ENCODE results near the gene FAM168A. TPM values are rescaled to one million over a fixed set of nuclear protein-coding genes. Genes with fewer than 3 reads are reported as not detected.

The FAM168A gene
- total RNA-seq, 1 donor from 2014 or later, result 14.2 TPM

DNA sequence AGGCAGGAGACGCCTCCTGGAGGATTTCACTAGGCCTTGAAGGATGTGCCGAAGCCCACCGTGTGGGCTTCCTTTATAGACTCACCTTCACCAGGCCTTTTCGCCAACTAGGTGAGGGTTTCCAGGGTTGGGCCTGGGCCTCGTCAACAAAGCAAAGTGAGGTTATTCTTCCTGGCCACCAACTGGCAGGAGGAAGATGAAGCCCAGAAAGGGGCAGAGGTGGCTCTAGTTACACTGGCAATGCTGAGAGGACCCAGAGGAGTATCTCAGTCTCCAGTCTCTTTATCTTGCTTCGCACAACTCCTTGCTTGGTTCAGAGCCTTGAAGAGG, 222.1 kb downstream of the FAM168A start:
- TF ChIP-seq, protein P1, sequence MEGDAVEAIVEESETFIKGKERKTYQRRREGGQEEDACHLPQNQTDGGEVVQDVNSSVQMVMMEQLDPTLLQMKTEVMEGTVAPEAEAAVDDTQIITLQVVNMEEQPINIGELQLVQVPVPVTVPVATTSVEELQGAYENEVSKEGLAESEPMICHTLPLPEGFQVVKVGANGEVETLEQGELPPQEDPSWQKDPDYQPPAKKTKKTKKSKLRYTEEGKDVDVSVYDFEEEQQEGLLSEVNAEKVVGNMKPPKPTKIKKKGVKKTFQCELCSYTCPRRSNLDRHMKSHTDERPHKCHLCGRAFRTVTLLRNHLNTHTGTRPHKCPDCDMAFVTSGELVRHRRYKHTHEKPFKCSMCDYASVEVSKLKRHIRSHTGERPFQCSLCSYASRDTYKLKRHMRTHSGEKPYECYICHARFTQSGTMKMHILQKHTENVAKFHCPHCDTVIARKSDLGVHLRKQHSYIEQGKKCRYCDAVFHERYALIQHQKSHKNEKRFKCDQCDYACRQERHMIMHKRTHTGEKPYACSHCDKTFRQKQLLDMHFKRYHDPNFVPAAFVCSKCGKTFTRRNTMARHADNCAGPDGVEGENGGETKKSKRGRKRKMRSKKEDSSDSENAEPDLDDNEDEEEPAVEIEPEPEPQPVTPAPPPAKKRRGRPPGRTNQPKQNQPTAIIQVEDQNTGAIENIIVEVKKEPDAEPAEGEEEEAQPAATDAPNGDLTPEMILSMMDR (IDR thresholded peaks at IDR 0.05; ENCODE audit: insufficient read depth, low read length, poor library complexity, severe bottlenecking), result no peak
- no peaks in the 10 kb centered on the region for H3K27me3 ChIP-seq (ENCODE audit: control insufficient read depth, insufficient read depth, low read length)
- no peaks in the 10 kb centered on the region for H3K36me3 ChIP-seq (ENCODE audit: control insufficient read depth, insufficient read depth, low read length)
- DNase-seq (ENCODE audit: low read depth), result no peak
- no peak overlapping the region for H3K4me3 ChIP-seq (ENCODE audit: low read depth, low read length)

DNA sequence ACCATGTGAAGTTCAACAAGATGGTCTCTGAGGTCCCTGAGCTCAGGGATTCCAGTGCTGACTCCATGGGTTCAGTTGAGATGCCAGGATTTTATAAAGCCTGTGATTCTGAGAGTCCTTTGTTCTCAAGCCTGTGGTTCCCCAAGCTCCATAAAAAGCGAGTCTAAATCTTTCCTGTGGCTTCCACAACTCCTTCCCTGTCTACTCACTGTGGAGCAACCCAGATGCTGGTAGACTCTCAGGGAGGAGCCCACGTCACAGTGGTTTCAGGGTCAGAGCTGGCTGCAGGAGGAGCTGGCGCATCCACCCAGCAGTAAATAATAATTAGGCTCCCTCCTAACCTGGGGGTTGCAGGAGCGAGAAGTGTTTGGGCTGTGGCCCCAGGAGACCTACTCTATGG, 223.8 kb downstream of the FAM168A start:
- TF ChIP-seq, protein P1 (IDR thresholded peaks at IDR 0.05; ENCODE audit: insufficient read depth, low read length, poor library complexity, severe bottlenecking), result no peak
- Histone ChIP-seq H3K4me3 (ENCODE audit: low read depth, low read length) (no peak overlapping the region), H3K36me3 (ENCODE audit: control insufficient read depth, insufficient read depth, low read length) (no peaks in the 10 kb centered on the region), H3K27me3 (ENCODE audit: control insufficient read depth, insufficient read depth, low read length) (no peaks in the 10 kb centered on the region)
- no peak for DNase-seq (ENCODE audit: low read depth)

DNA sequence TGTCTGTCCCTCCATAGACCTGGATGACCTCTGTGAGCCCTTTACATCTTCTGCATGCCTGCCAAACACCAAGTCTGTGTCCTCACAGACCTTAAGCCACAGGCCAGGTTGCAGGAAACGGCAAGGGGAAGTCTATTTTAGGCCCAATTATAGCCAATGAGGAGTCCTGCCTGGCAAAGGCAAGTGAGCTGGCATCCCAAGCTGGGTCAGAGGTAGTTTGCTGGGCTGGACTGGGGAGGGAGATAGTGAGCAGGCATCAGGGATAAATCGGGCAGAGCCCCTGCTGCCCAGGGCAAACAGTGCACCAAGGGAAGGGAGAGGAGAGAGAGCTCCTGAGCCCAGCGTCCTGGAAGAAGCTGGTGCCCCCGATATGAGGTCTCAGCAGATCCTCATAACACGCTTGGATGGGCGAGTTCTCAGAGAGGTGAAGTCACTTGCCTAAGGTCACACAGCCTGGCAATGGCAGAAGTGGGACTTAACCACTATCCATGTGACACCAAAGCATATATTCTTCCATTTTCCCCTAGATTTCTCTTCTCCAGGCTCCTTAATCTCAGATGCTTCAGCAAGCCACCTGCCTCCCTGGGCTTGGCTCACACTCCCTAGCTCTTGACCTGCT, 225.4 kb downstream of the FAM168A start:
- H3K4me3 ChIP-seq (ENCODE audit: low read depth, low read length), result no peak overlapping the region
- TF ChIP-seq, protein P1 (IDR thresholded peaks at IDR 0.05; ENCODE audit: insufficient read depth, low read length, poor library complexity, severe bottlenecking), result peak; percentile 48
- DNase-seq (ENCODE audit: low read depth), result no peak
- H3K36me3 ChIP-seq (ENCODE audit: control insufficient read depth, insufficient read depth, low read length), result peaks cover 1% of the 10 kb centered on the region
- H3K27me3 ChIP-seq (ENCODE audit: control insufficient read depth, insufficient read depth, low read length), result no peaks in the 10 kb centered on the region

DNA sequence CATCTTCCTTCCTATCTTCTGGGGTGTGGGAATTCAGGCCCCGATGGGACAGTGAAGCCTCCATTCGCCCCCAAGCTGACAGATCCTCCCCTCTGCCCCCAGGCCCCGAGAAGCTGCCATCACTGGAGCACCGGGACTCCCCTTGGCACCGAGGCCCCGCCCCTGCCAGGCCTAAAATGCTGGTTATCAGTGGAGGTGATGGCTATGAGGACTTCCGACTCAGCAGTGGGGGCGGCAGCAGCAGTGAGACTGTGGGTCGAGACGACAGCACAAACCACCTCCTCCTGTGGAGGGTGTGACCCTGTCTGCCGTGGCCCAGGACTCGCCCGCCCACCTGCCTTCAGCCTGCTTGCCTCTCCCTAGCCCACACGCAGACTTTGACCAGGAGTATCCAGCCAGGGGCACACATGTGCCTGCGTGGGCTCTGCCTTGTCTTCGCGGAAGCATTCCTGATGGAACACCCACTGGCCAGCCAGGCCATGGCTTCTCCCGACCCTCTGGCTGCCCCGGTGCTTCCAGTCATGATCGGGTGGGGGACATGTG, 230.4 kb downstream of the FAM168A start:
- H3K4me3 ChIP-seq (ENCODE audit: low read depth, low read length), result no peak overlapping the region
- TF ChIP-seq, protein P1 (IDR thresholded peaks at IDR 0.05; ENCODE audit: insufficient read depth, low read length, poor library complexity, severe bottlenecking), result no peak
- DNase-seq (ENCODE audit: low read depth), result no peak
- peaks cover 8% of the 10 kb centered on the region for H3K36me3 ChIP-seq (ENCODE audit: control insufficient read depth, insufficient read depth, low read length)
- no peaks in the 10 kb centered on the region for H3K27me3 ChIP-seq (ENCODE audit: control insufficient read depth, insufficient read depth, low read length)

DNA sequence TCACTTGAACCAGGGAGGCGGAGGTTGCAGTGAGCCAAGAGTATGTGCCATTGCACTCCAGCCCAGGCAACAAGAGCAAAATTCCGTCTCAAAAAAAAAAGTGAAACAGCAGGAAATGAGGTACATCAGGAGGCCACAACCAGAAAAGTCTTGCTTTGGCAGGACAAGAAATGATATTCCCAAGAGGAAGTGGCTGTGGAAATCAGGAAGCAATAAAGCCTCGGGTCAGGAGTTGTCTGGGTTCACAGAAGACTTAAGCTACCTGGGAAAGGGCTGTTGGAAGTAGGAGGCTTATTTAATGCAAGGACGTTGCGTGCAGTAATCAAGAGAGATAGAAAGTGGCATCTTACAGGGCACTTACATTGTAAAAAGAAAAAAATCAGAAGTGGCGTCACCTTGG, 231.0 kb downstream of the FAM168A start:
- no peak for DNase-seq (ENCODE audit: low read depth)
- Histone ChIP-seq H3K36me3 (ENCODE audit: control insufficient read depth, insufficient read depth, low read length) (peaks cover 8% of the 10 kb centered on the region), H3K4me3 (ENCODE audit: low read depth, low read length) (no peak overlapping the region), H3K27me3 (ENCODE audit: control insufficient read depth, insufficient read depth, low read length) (no peaks in the 10 kb centered on the region)
- TF ChIP-seq, protein P1 (IDR thresholded peaks at IDR 0.05; ENCODE audit: insufficient read depth, low read length, poor library complexity, severe bottlenecking), result no peak

DNA sequence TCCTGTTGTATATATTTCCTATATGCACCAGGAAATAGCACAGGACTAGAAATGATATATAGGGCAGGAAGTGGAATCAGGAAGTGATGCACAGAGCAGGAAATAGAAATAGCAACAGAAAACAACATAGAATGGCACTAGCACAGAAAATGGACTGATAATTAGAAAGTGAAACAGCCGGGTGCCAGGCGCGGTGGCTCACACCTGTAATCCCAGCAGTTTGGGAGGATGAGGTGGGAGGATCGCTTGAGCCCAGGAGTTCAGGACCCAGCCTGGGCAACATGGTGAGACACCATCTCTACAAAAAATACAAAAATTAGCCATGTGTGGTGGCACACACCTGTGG, 231.7 kb downstream of the FAM168A start:
- peaks cover 8% of the 10 kb centered on the region for H3K36me3 ChIP-seq (ENCODE audit: control insufficient read depth, insufficient read depth, low read length)
- TF ChIP-seq, protein P1 (IDR thresholded peaks at IDR 0.05; ENCODE audit: insufficient read depth, low read length, poor library complexity, severe bottlenecking), result no peak

More for the DNA sequence above, 231.7 kb downstream of the FAM168A start:
- no peaks in the 10 kb centered on the region for H3K27me3 ChIP-seq (ENCODE audit: control insufficient read depth, insufficient read depth, low read length)
- no peak overlapping the region for H3K4me3 ChIP-seq (ENCODE audit: low read depth, low read length)
- DNase-seq (ENCODE audit: low read depth), result no peak
